HUES6 (cell line): Measurements from ENCODE around the gene AOAH.
"Not testable (repeated sequence)": the region's sequence is repeated elsewhere in the genome, so short reads cannot be mapped to it uniquely, and the experiment has no call there.

ENCODE experiments used
- H3K27ac ChIP-seq: 2 replicates; pipeline ENCODE4 v1.7.0; 2013; ENCODE audit warnings: low read depth, mild to moderate bottlenecking, low read length, inconsistent platforms
- H3K27me3 ChIP-seq: 2 replicates; pipeline ENCODE4 v1.6.1; 2013; ENCODE audit warnings: low read length; ENCODE audit not compliant: control insufficient read depth, insufficient read depth
- H3K36me3 ChIP-seq: 2 replicates; pipeline ENCODE4 v1.6.1; 2013; ENCODE audit warnings: low read length; ENCODE audit not compliant: control insufficient read depth, insufficient read depth
- H3K4me1 ChIP-seq: 2 replicates; pipeline ENCODE4 v1.6.1; 2013; ENCODE audit warnings: low read length; ENCODE audit not compliant: control insufficient read depth, insufficient read depth
- H3K4me3 ChIP-seq: 2 replicates; pipeline ENCODE4 v1.5.1; 2013; ENCODE audit warnings: low read depth, low read length
- H3K9ac ChIP-seq: one replicate; pipeline ENCODE4 v1.6.1; 2013; ENCODE audit warnings: mild to moderate bottlenecking, low read length
- H3K9me3 ChIP-seq: 2 replicates; pipeline ENCODE4 v1.6.1; 2013; ENCODE audit warnings: low read depth, low read length; ENCODE audit not compliant: control insufficient read depth, insufficient read depth

AOAH gene

GRCh38 chr7:36478745-36479144 lies 245.5 kb downstream of the AOAH start:
- Histone ChIP-seq H3K36me3 (no peaks in the 10 kb centered on the region), H3K4me1 (no peaks in the 10 kb centered on the region), H3K4me3 (no peak overlapping the region), H3K9ac (no peak overlapping the region), H3K27ac (no peak overlapping the region), H3K9me3 (no peaks in the 10 kb centered on the region), H3K27me3 (no peaks in the 10 kb centered on the region)

GRCh38 chr7:36475381-36475780 lies 248.9 kb downstream of the AOAH start:
- H3K9ac ChIP-seq, result no peak overlapping the region
- no peaks in the 10 kb centered on the region for H3K36me3 ChIP-seq
- H3K9me3 ChIP-seq, result no peaks in the 10 kb centered on the region
- H3K4me1 ChIP-seq, result no peaks in the 10 kb centered on the region
- no peak overlapping the region for H3K27ac ChIP-seq
- H3K27me3 ChIP-seq, result no peaks in the 10 kb centered on the region
- H3K4me3 ChIP-seq, result no peak overlapping the region

GRCh38 chr7:36475011-36475342 lies 249.3 kb downstream of the AOAH start:
- no peaks in the 10 kb centered on the region for H3K9me3 ChIP-seq
- no peaks in the 10 kb centered on the region for H3K36me3 ChIP-seq
- no peaks in the 10 kb centered on the region for H3K4me1 ChIP-seq
- no peak overlapping the region for H3K9ac ChIP-seq
- no peaks in the 10 kb centered on the region for H3K27me3 ChIP-seq
- no peak overlapping the region for H3K27ac ChIP-seq
- no peak overlapping the region for H3K4me3 ChIP-seq

GRCh38 chr7:36474283-36475010 lies 249.8 kb downstream of the AOAH start:
- Histone ChIP-seq H3K27ac (no peak overlapping the region), H3K27me3 (no peaks in the 10 kb centered on the region), H3K9me3 (no peaks in the 10 kb centered on the region), H3K36me3 (no peaks in the 10 kb centered on the region), H3K4me1 (no peaks in the 10 kb centered on the region), H3K4me3 (no peak overlapping the region), H3K9ac (no peak overlapping the region)

- no peaks in the 10 kb centered on the region for H3K9me3 ChIP-seq
- no peaks in the 10 kb centered on the region for H3K36me3 ChIP-seq
- H3K4me3 ChIP-seq, result no peak overlapping the region
- no peaks in the 10 kb centered on the region for H3K27me3 ChIP-seq
- H3K27ac ChIP-seq, result no peak overlapping the region
- no peak overlapping the region for H3K9ac ChIP-seq
- no peaks in the 10 kb centered on the region for H3K4me1 ChIP-seq
Measured at GRCh38 chr7:36473454-36474282, 250.6 kb downstream of the AOAH start.

- Histone ChIP-seq H3K27me3 (no peaks in the 10 kb centered on the region), H3K4me3 (no peak overlapping the region), H3K9ac (no peak overlapping the region), H3K9me3 (no peaks in the 10 kb centered on the region), H3K27ac (no peak overlapping the region), H3K4me1 (no peaks in the 10 kb centered on the region), H3K36me3 (no peaks in the 10 kb centered on the region)
Measured at GRCh38 chr7:36472141-36472729, 252.1 kb downstream of the AOAH start.

- Histone ChIP-seq H3K36me3 (no peaks in the 10 kb centered on the region), H3K4me3 (no peak overlapping the region), H3K4me1 (no peaks in the 10 kb centered on the region), H3K27me3 (no peaks in the 10 kb centered on the region), H3K27ac (no peak overlapping the region), H3K9me3 (no peaks in the 10 kb centered on the region), H3K9ac (no peak overlapping the region)
Measured at GRCh38 chr7:36469236-36469635, 255.1 kb downstream of the AOAH start.

GRCh38 chr7:36468370-36469101 lies 255.8 kb downstream of the AOAH start:
- no peaks in the 10 kb centered on the region for H3K4me1 ChIP-seq
- H3K27me3 ChIP-seq, result no peaks in the 10 kb centered on the region
- H3K9ac ChIP-seq, result no peak overlapping the region
- no peaks in the 10 kb centered on the region for H3K36me3 ChIP-seq
- H3K4me3 ChIP-seq, result no peak overlapping the region
- no peak overlapping the region for H3K27ac ChIP-seq
- H3K9me3 ChIP-seq, result no peaks in the 10 kb centered on the region

- not testable (repeated sequence) for H3K36me3 ChIP-seq, H3K27ac ChIP-seq, H3K4me1 ChIP-seq, H3K9me3 ChIP-seq, H3K4me3 ChIP-seq, H3K27me3 ChIP-seq, H3K9ac ChIP-seq
Measured at GRCh38 chr7:36466001-36466400, 258.3 kb downstream of the AOAH start.

GRCh38 chr7:36464271-36464670 lies 260.0 kb downstream of the AOAH start:
- Histone ChIP-seq H3K36me3 (no peaks in the 10 kb centered on the region), H3K27me3 (no peaks in the 10 kb centered on the region), H3K27ac (no peak overlapping the region), H3K4me3 (no peak overlapping the region), H3K9ac (no peak overlapping the region), H3K4me1 (no peaks in the 10 kb centered on the region; the same call in 1 of the 2 replicates), H3K9me3 (no peaks in the 10 kb centered on the region)
